Endometrial microvascular endothelial cells (primary cell): ENCODE measurements around the gene CORO6. TPM values are rescaled to one million over a fixed set of nuclear protein-coding genes. Genes with fewer than 3 reads are reported as not detected.

Source experiments
- in situ Hi-C: cut with HindIII; loops from 2 replicates; pipeline ENCODE4 v1.10.0; 2017; ENCODE audit warnings: low sequenced_read_pairs, low pct_unique_long_range_greater_than_20kb; ENCODE audit errors: inconsistent ontology term
- total RNA-seq: library from RNA; depleted of rRNA; stranded (reverse); fragments of >200 nt; gene quantifications from one replicate; pipeline ENCODE4 v1.2.3, GENCODE V29; 2015; ENCODE audit errors: inconsistent ontology term

Gene CORO6
- total RNA-seq, 1 donor from 2014 or later = 1.3 TPM

- in situ Hi-C loops = no loop called here
Measured at GRCh38 chr17:29571883-29572681, 50.6 kb downstream of the CORO6 start.

- in situ Hi-C loops = no loop called here
Measured at GRCh38 chr17:29571486-29571882, 51.2 kb downstream of the CORO6 start.

GRCh38 chr17:29570521-29570920, 52.2 kb downstream of the CORO6 start:
- in situ Hi-C loops = no loop called here

GRCh38 chr17:29569245-29569950, 53.3 kb downstream of the CORO6 start:
- in situ Hi-C loops = no loop called here

GRCh38 chr17:29568331-29569244, 54.1 kb downstream of the CORO6 start, which contains the start of gene TP53I13:
TP53I13 (plus strand) TSS chr17:29568701; CDS start chr17:29568759, 58 bp downstream.
- in situ Hi-C loops = no loop called here

GRCh38 chr17:29567554-29568330, 55.0 kb downstream of the CORO6 start:
- in situ Hi-C loops = no loop called here

- in situ Hi-C loops = no loop called here
Measured at GRCh38 chr17:29567304-29567553, 55.5 kb downstream of the CORO6 start.

- in situ Hi-C loops = no loop called here
Measured at GRCh38 chr17:29566473-29567303, 56.0 kb downstream of the CORO6 start, which contains the start of gene ABHD15. ABHD15 (minus strand) TSS chr17:29567037; CDS start chr17:29566966, 71 bp downstream.

GRCh38 chr17:29565643-29566472, 56.9 kb downstream of the CORO6 start:
- in situ Hi-C loops = no loop called here

Other genes starting within 250 kb of the CORO6 start
- gene TAOK1, start 232.5 kb downstream of the CORO6 start, total RNA-seq = 33.7 TPM
- gene ABHD15, start 55.9 kb downstream of the CORO6 start, total RNA-seq = 7.7 TPM
- gene TP53I13, start 54.2 kb downstream of the CORO6 start, total RNA-seq = 23.3 TPM
- gene GIT1, start 33.3 kb downstream of the CORO6 start, total RNA-seq = 52.9 TPM
- 6.7 TPM for gene ANKRD13B, start 29.8 kb downstream of the CORO6 start, total RNA-seq